H9 (cell line): Measurements from ENCODE around the gene TMEM33. TPM values are rescaled to one million over a fixed set of nuclear protein-coding genes. Genes with fewer than 3 reads are reported as not detected.

ENCODE experiments used
- DNase-seq: peaks from one replicate; pipeline ENCODE4 v3.0.0-alpha.2; 2017
- H2AFZ ChIP-seq: one replicate; pipeline ENCODE4 v1.6.1; 2013; ENCODE audit warnings: mild to moderate bottlenecking, low read length, control low read depth, moderate library complexity
- H2AK5ac ChIP-seq: 2 replicates; pipeline ENCODE4 v1.6.1; 2013; ENCODE audit warnings: low read length, control low read depth, mixed read lengths; ENCODE audit not compliant: insufficient read length
- H2BK120ac ChIP-seq: one replicate; pipeline ENCODE4 v1.6.1; 2013; ENCODE audit warnings: low read depth, mild to moderate bottlenecking, low read length, control low read depth, inconsistent platforms; ENCODE audit not compliant: poor library complexity, severe bottlenecking
- H2BK12ac ChIP-seq: 2 replicates; pipeline ENCODE4 v1.6.1; 2013; ENCODE audit warnings: low read length, control low read depth, mixed read lengths, low read depth; ENCODE audit not compliant: insufficient read length
- H2BK15ac ChIP-seq: 2 replicates; pipeline ENCODE4 v1.6.1; 2013; ENCODE audit warnings: low read depth, low read length, control low read depth
- H2BK20ac ChIP-seq: one replicate; pipeline ENCODE4 v1.6.1; 2013; ENCODE audit warnings: low read depth, mild to moderate bottlenecking, low read length, control low read depth, inconsistent platforms; ENCODE audit not compliant: poor library complexity, severe bottlenecking
- H2BK5ac ChIP-seq: 2 replicates; pipeline ENCODE4 v1.6.1; 2013; ENCODE audit warnings: low read length, control low read depth, mixed read lengths; ENCODE audit not compliant: insufficient read length
- H3K14ac ChIP-seq: 2 replicates; pipeline ENCODE4 v1.6.1; 2013; ENCODE audit warnings: low read length, control low read depth; ENCODE audit not compliant: insufficient read depth
- H3K18ac ChIP-seq: 2 replicates; pipeline ENCODE4 v1.6.1; 2013; ENCODE audit warnings: low read depth, mild to moderate bottlenecking, mixed read lengths, low read length, control low read depth; ENCODE audit not compliant: insufficient read length
- H3K23ac ChIP-seq: 2 replicates; pipeline ENCODE4 v1.6.1; 2013; ENCODE audit warnings: low read length, control low read depth, mixed read lengths, low read depth; ENCODE audit not compliant: insufficient read length
- H3K23me2 ChIP-seq: 2 replicates; pipeline ENCODE4 v1.6.1; 2013; ENCODE audit warnings: low read depth, mild to moderate bottlenecking, mixed read lengths, low read length, control low read depth; ENCODE audit not compliant: insufficient read length, poor library complexity, severe bottlenecking
- H3K27ac ChIP-seq: 2 replicates; pipeline ENCODE4 v1.5.1; 2013; ENCODE audit warnings: low read length, control low read depth, mixed read lengths, low read depth; ENCODE audit not compliant: insufficient read length
- H3K27me3 ChIP-seq: 2 replicates; pipeline ENCODE4 v1.6.1; 2013; ENCODE audit warnings: low read length, control low read depth, inconsistent platforms; ENCODE audit not compliant: insufficient read depth
- H3K4ac ChIP-seq: 2 replicates; pipeline ENCODE4 v1.6.1; 2013; ENCODE audit warnings: low read depth, mild to moderate bottlenecking, control low read depth, inconsistent platforms, low read length, moderate library complexity
- H3K4me1 ChIP-seq: 2 replicates; pipeline ENCODE4 v1.6.1; 2013; ENCODE audit warnings: low read length, control low read depth, inconsistent platforms; ENCODE audit not compliant: insufficient read depth
- H3K4me2 ChIP-seq: 2 replicates; pipeline ENCODE4 v1.6.1; 2013; ENCODE audit warnings: low read length, control low read depth, mixed read lengths; ENCODE audit not compliant: insufficient read length, insufficient read depth
- H3K56ac ChIP-seq: 2 replicates; pipeline ENCODE4 v1.6.1; 2013; ENCODE audit warnings: low read depth, mild to moderate bottlenecking, mixed read lengths, low read length, control low read depth; ENCODE audit not compliant: insufficient read length
- H3K79me1 ChIP-seq: 2 replicates; pipeline ENCODE4 v1.6.1; 2013; ENCODE audit warnings: low read depth, mild to moderate bottlenecking, moderate library complexity, low read length, control low read depth, inconsistent platforms; ENCODE audit not compliant: insufficient read depth, poor library complexity, severe bottlenecking
- H3K79me2 ChIP-seq: 2 replicates; pipeline ENCODE4 v1.6.1; 2013; ENCODE audit warnings: low read length, control low read depth, inconsistent platforms; ENCODE audit not compliant: insufficient read depth
- H3K9ac ChIP-seq: 2 replicates; pipeline ENCODE4 v1.6.1; 2013; ENCODE audit warnings: low read length, control low read depth, mixed read lengths; ENCODE audit not compliant: insufficient read length; ENCODE audit errors: extremely low read depth
- H3K9me3 ChIP-seq: one replicate; pipeline ENCODE4 v1.6.1; 2013; ENCODE audit warnings: low read depth, low read length, inconsistent platforms; ENCODE audit not compliant: control insufficient read depth
- H3T11ph ChIP-seq: one replicate; pipeline ENCODE4 v1.6.1; 2013; ENCODE audit warnings: mild to moderate bottlenecking, low read length, control low read depth, inconsistent platforms
- H4K20me1 ChIP-seq: one replicate; pipeline ENCODE4 v1.6.1; 2013; ENCODE audit not compliant: control insufficient read depth, insufficient read length, insufficient read depth
- H4K5ac ChIP-seq: 2 replicates; pipeline ENCODE4 v1.6.1; 2013; ENCODE audit warnings: low read depth, mild to moderate bottlenecking, mixed read lengths, low read length, control low read depth; ENCODE audit not compliant: insufficient read length
- H4K8ac ChIP-seq: replicated peaks from 2 replicates; pipeline ENCODE4 v1.6.1; 2013; ENCODE audit warnings: low read length, control low read depth, mixed read lengths, low read depth; ENCODE audit not compliant: insufficient read length
- H4K91ac ChIP-seq: 2 replicates; pipeline ENCODE4 v1.6.1; 2013; ENCODE audit warnings: low read depth, mild to moderate bottlenecking, moderate library complexity, mixed read lengths, low read length, control low read depth; ENCODE audit not compliant: insufficient read length
- H3K27ac Mint-ChIP-seq, 3 experiments: 2 replicates in 2 of 3; 3 replicates in 1 of 3; pipeline ENCODE4 v1.8.0; 2020 to 2021; ENCODE audit warnings: mixed read lengths in 3 of 3, mild to moderate bottlenecking in 1 of 3, moderate library complexity in 1 of 3
- H3K27me3 Mint-ChIP-seq: 2 replicates; pipeline ENCODE4 v1.8.0; 2021; ENCODE audit warnings: low read depth, mild to moderate bottlenecking, moderate library complexity, mixed read lengths
- H3K36me3 Mint-ChIP-seq, 3 experiments: 2 replicates in 2 of 3; 3 replicates in 1 of 3; pipeline ENCODE4 v1.8.0; 2020 to 2021; ENCODE audit warnings: low read depth in 3 of 3, mixed read lengths in 3 of 3; ENCODE audit not compliant: insufficient read depth in 1 of 3
- H3K4me1 Mint-ChIP-seq, 2 experiments: 2 replicates each; pipeline ENCODE4 v1.8.0; 2020; ENCODE audit warnings: mixed read lengths in 2 of 2
- H3K4me3 Mint-ChIP-seq, 2 experiments: 2 replicates in 1 of 2; 3 replicates in 1 of 2; pipeline ENCODE4 v1.8.0; 2020 to 2021; ENCODE audit warnings: mild to moderate bottlenecking in 2 of 2, mixed read lengths in 2 of 2, moderate library complexity in 1 of 2
- H3K9me3 Mint-ChIP-seq, 2 experiments: 2 replicates in 1 of 2; 3 replicates in 1 of 2; pipeline ENCODE4 v1.8.0; 2020; ENCODE audit warnings: mild to moderate bottlenecking in 2 of 2, mixed read lengths in 2 of 2, moderate library complexity in 1 of 2
- total RNA-seq: library from RNA; stranded (reverse); gene quantifications from 2 replicates; pipeline ENCODE4 v1.2.1, GENCODE V29; 2021
- TF ChIP-seq, protein P1 (sequence below): fragments of 200-600 bp; sonication (generic); conservative IDR thresholded peaks from 3 replicates; pipeline ENCODE4 v1.8.0; 2021; ENCODE audit warnings: antibody characterized with exemption, mild to moderate bottlenecking

TMEM33 gene
- total RNA-seq, 1 experiment from 2014 or later, result 74.2 TPM

GRCh38 chr4:41969671-41970070 lies 34.4 kb downstream of the TMEM33 start:
- H4K5ac ChIP-seq, result no peak overlapping the region
- no peaks in the 10 kb centered on the region for H3K23me2 ChIP-seq
- no peak overlapping the region for H2BK20ac ChIP-seq
- DNase-seq, result no peak
- no peaks in the 10 kb centered on the region for H3K4me1 ChIP-seq
- H2BK15ac ChIP-seq, result no peak overlapping the region
- H3K4me2 ChIP-seq, result no peak overlapping the region
- no peaks in the 10 kb centered on the region for H3K79me1 ChIP-seq
- no peak overlapping the region for H3K9ac ChIP-seq
- no peak overlapping the region for H2BK120ac ChIP-seq
- Mint-ChIP-seq H3K27me3 (no peaks in the 10 kb centered on the region; the same call in 1 of the 2 replicates), H3K9me3 (peaks cover 30% of the 10 kb centered on the region in 2 experiments), H3K4me1 (peaks cover 0 to 3% of the 10 kb centered on the region in 2 experiments; a peak in 1 of 4 replicates), H3K36me3 (peaks cover 16 to 35% (median 20%) of the 10 kb centered on the region in 3 experiments), H3K27ac (no peak overlapping the region), H3K4me3 (no peak overlapping the region)
- H3K79me2 ChIP-seq, result no peaks in the 10 kb centered on the region
- no peak overlapping the region for H2BK12ac ChIP-seq
- H4K8ac ChIP-seq, result no peak overlapping the region
- no peak overlapping the region for H3K56ac ChIP-seq
- H2BK5ac ChIP-seq, result no peak overlapping the region
- H3K27me3 ChIP-seq, result no peaks in the 10 kb centered on the region
- H3K14ac ChIP-seq, result no peak overlapping the region
- H3K23ac ChIP-seq, result no peak overlapping the region
- no peak overlapping the region for H3K4ac ChIP-seq
- no peak overlapping the region for H4K91ac ChIP-seq
- TF ChIP-seq, protein P1, sequence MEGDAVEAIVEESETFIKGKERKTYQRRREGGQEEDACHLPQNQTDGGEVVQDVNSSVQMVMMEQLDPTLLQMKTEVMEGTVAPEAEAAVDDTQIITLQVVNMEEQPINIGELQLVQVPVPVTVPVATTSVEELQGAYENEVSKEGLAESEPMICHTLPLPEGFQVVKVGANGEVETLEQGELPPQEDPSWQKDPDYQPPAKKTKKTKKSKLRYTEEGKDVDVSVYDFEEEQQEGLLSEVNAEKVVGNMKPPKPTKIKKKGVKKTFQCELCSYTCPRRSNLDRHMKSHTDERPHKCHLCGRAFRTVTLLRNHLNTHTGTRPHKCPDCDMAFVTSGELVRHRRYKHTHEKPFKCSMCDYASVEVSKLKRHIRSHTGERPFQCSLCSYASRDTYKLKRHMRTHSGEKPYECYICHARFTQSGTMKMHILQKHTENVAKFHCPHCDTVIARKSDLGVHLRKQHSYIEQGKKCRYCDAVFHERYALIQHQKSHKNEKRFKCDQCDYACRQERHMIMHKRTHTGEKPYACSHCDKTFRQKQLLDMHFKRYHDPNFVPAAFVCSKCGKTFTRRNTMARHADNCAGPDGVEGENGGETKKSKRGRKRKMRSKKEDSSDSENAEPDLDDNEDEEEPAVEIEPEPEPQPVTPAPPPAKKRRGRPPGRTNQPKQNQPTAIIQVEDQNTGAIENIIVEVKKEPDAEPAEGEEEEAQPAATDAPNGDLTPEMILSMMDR, result no peak
- H3T11ph ChIP-seq, result no peak overlapping the region
- no peak overlapping the region for H3K27ac ChIP-seq
- no peak overlapping the region for H3K18ac ChIP-seq
- no peak overlapping the region for H2AK5ac ChIP-seq
- no peaks in the 10 kb centered on the region for H3K9me3 ChIP-seq
- no peak overlapping the region for H2AFZ ChIP-seq
- no peaks in the 10 kb centered on the region for H4K20me1 ChIP-seq
